T-cell (primary cell): ENCODE results near the gene NRF1. TPM values are rescaled to one million over a fixed set of nuclear protein-coding genes. Genes with fewer than 3 reads are reported as not detected.
"Not testable (repeated sequence)": the region's sequence is repeated elsewhere in the genome, so short reads cannot be mapped to it uniquely, and the experiment has no call there.

ENCODE experiments used
- ATAC-seq, 4 experiments: fragments of 200-7000 bp in 3 of 4; fragments of 150-1000 bp in 1 of 4; cut with Tn5 transposase; replicated peaks in 1 of 4; 1 replicate in 3 of 4; 2 replicates in 1 of 4; pipeline ENCODE4 v1.10.0; 2021; ENCODE audit warnings: moderate library complexity in 3 of 4, mild to moderate bottlenecking in 2 of 4, moderate number of reproducible peaks in 1 of 4
- CTCF ChIA-PET, 2 donors: fragments of 300-600 bp; sonication (Branson Sonifier 250); formaldehyde crosslinking; loops; one replicate each; lab custom pipeline; 2022; ENCODE audit warnings: antibody characterized with exemption in 2 of 2; lab: Charles Lee
- POLR2A ChIA-PET, 2 donors: fragments of 300-600 bp; sonication (Branson Sonifier 250); formaldehyde crosslinking; loops; one replicate each; lab custom pipeline; 2022; ENCODE audit warnings: antibody characterized with exemption in 2 of 2; lab: Charles Lee
- DNase-seq, 35 experiments: peaks; one replicate each; pipeline versions ENCODE4 v3.0.0 to v3.0.0-alpha.2; 2013 to 2023
- H3K27ac ChIP-seq: one replicate; pipeline ENCODE4 v1.5.1; 2013; ENCODE audit warnings: low read length
- H3K27me3 ChIP-seq, 2 experiments: replicated peaks in 1 of 2; 1 replicate in 1 of 2; 2 replicates in 1 of 2; pipeline versions ENCODE4 v1.6.1 to v1.7.0; 2013; ENCODE audit warnings: low read length in 1 of 2, mixed read lengths in 1 of 2; ENCODE audit not compliant: control insufficient read depth in 2 of 2, insufficient read depth in 2 of 2; ENCODE audit errors: extremely low read depth in 1 of 2
- H3K36me3 ChIP-seq, 2 donors: 1 replicate in 1 of 2; 2 replicates in 1 of 2; pipeline versions ENCODE4 v1.6.1 to v1.7.0; 2013; ENCODE audit warnings: low read length in 1 of 2; ENCODE audit not compliant: control insufficient read depth in 2 of 2, insufficient read depth in 1 of 2; ENCODE audit errors: extremely low read depth in 1 of 2
- H3K4me1 ChIP-seq, 2 experiments: 1 replicate in 1 of 2; 2 replicates in 1 of 2; pipeline versions ENCODE4 v1.6.1 to v1.7.0; 2013; ENCODE audit warnings: low read length in 2 of 2, mixed read lengths in 1 of 2; ENCODE audit not compliant: insufficient read depth in 2 of 2, control insufficient read depth in 1 of 2; ENCODE audit errors: extremely low read depth in 1 of 2
- H3K4me3 ChIP-seq, 2 donors: 1 replicate in 1 of 2; 2 replicates in 1 of 2; pipeline versions ENCODE4 v1.5.1 to v1.7.0; 2013; ENCODE audit warnings: mild to moderate bottlenecking in 2 of 2, low read length in 1 of 2, moderate library complexity in 1 of 2; ENCODE audit not compliant: control insufficient read depth in 1 of 2; ENCODE audit errors: extremely low read depth in 1 of 2
- H3K9me3 ChIP-seq: 2 replicates; pipeline ENCODE4 v1.7.0; 2013
- H3K27ac Mint-ChIP-seq, 2 donors: one replicate each; pipeline ENCODE4 v1.8.0; 2020 to 2021; ENCODE audit warnings: mild to moderate bottlenecking in 2 of 2, mixed read lengths in 2 of 2
- H3K27me3 Mint-ChIP-seq, 2 donors: one replicate each; pipeline ENCODE4 v1.8.0; 2021 to 2022; ENCODE audit warnings: mixed read lengths in 2 of 2
- H3K36me3 Mint-ChIP-seq: one replicate; pipeline ENCODE4 v1.8.0; 2021; ENCODE audit warnings: mixed read lengths
- H3K4me1 Mint-ChIP-seq, 3 donors: one replicate each; pipeline ENCODE4 v1.8.0; 2020 to 2022; ENCODE audit warnings: mixed read lengths in 3 of 3, mild to moderate bottlenecking in 1 of 3
- H3K4me3 Mint-ChIP-seq, 3 donors: one replicate each; pipeline ENCODE4 v1.8.0; 2020 to 2022; ENCODE audit warnings: mild to moderate bottlenecking in 3 of 3, mixed read lengths in 3 of 3, moderate library complexity in 3 of 3
- H3K9me3 Mint-ChIP-seq, 3 donors: one replicate each; pipeline ENCODE4 v1.8.0; 2020 to 2022; ENCODE audit warnings: mixed read lengths in 3 of 3
- WGBS: methylation state at CpG from one replicate; pipeline ENCODE4 v1.1.5; 2013; ENCODE audit warnings: missing lambda C conversion rate; ENCODE audit not compliant: insufficient coverage; 5-methylcytosine and 5-hydroxymethylcytosine counted together
- total RNA-seq, 35 experiments: library from RNA in 6 of 35; stranded (reverse) in 6 of 35; fragments of 120-200 nt in 1 of 35; gene quantifications; one replicate each; pipeline versions ENCODE4 v1.2.1 to v1.2.4 and lab custom pipeline; 2013 to 2026

The NRF1 gene
- total RNA-seq, 5 donors from 2014 or later (not counting 1 experiment from before 2014, with no cell fraction given), result 31.5 to 38.0 (median 35.6) TPM

GRCh38 chr7:129588268-129588667, 23.3 kb upstream of the NRF1 start:
- H3K9me3 Mint-ChIP-seq, result peaks cover 4 to 22% (median 22%) of the 10 kb centered on the region in 3 donors
- peaks cover 0 to 17% of the 10 kb centered on the region in 2 experiments for H3K27me3 ChIP-seq
- peaks cover 5% of the 10 kb centered on the region for H3K9me3 ChIP-seq
- H3K36me3 Mint-ChIP-seq, result peaks cover 8% of the 10 kb centered on the region
- H3K4me3 Mint-ChIP-seq, result no peak overlapping the region
- DNase-seq, result no peak
- ChIA-PET POLR2A (no interaction called here), CTCF (no interaction called here)
- H3K4me1 ChIP-seq, result no peaks in the 10 kb centered on the region
- H3K4me1 Mint-ChIP-seq, result no peaks in the 10 kb centered on the region
- H3K36me3 ChIP-seq, result no peaks in the 10 kb centered on the region
- no peak for ATAC-seq
- peaks cover 10 to 24% of the 10 kb centered on the region in 2 donors for H3K27me3 Mint-ChIP-seq
- H3K4me3 ChIP-seq, result no peak overlapping the region
- H3K27ac ChIP-seq, result no peak overlapping the region
- H3K27ac Mint-ChIP-seq, result no peak overlapping the region

- ChIA-PET CTCF (no interaction called here), POLR2A (no interaction called here)
- peaks cover 0 to 4% (median 3%) of the 10 kb centered on the region in 3 donors for H3K9me3 Mint-ChIP-seq
- H3K27me3 ChIP-seq, result peaks cover 0 to 15% of the 10 kb centered on the region in 2 experiments
- no peak overlapping the region for H3K4me3 ChIP-seq
- H3K27ac ChIP-seq, result no peak overlapping the region
- WGBS, result 94% methylated on average over 2 of the region's 4 CpGs
- H3K4me1 ChIP-seq, result no peaks in the 10 kb centered on the region
- H3K27ac Mint-ChIP-seq, result no peak overlapping the region
- ATAC-seq (no peak), DNase-seq (no peak)
- H3K27me3 Mint-ChIP-seq, result peaks cover 6 to 22% of the 10 kb centered on the region in 2 donors
- H3K4me1 Mint-ChIP-seq, result no peaks in the 10 kb centered on the region
- H3K36me3 ChIP-seq, result no peaks in the 10 kb centered on the region
- H3K9me3 ChIP-seq, result peaks cover 4% of the 10 kb centered on the region
- H3K36me3 Mint-ChIP-seq, result no peaks in the 10 kb centered on the region
- H3K4me3 Mint-ChIP-seq, result no peak overlapping the region
Measured at GRCh38 chr7:129591868-129592267, 19.7 kb upstream of the NRF1 start.

GRCh38 chr7:129596386-129596785, 15.1 kb upstream of the NRF1 start:
- H3K9me3 Mint-ChIP-seq, ATAC-seq, DNase-seq, H3K4me3 Mint-ChIP-seq, H3K27ac Mint-ChIP-seq, H3K27me3 ChIP-seq, H3K27me3 Mint-ChIP-seq, H3K36me3 Mint-ChIP-seq, H3K4me1 ChIP-seq, POLR2A ChIA-PET, H3K4me1 Mint-ChIP-seq, H3K4me3 ChIP-seq, H3K9me3 ChIP-seq, H3K36me3 ChIP-seq, H3K27ac ChIP-seq: not testable (repeated sequence)
- CTCF ChIA-PET, result interaction anchor here in 1 of 2 donors (0.6 kb wide), 1 partner anchor 1737 kb away, joined by 3 read pairs; no protein-coding TSS in a partner anchor
- WGBS, result no CpG with 5 or more reads among the region's 6 CpGs

- H3K36me3 ChIP-seq, result no peaks in the 10 kb centered on the region
- H3K9me3 ChIP-seq, result no peaks in the 10 kb centered on the region
- H3K4me3 ChIP-seq, result no peak overlapping the region
- H3K27ac Mint-ChIP-seq, result no peak overlapping the region
- H3K27me3 Mint-ChIP-seq, result no peaks in the 10 kb centered on the region
- H3K27ac ChIP-seq, result no peak overlapping the region
- ChIA-PET POLR2A (interaction anchor here in 1 of 2 donors (0.6 kb wide), 1 partner anchor 76 kb away, joined by 3 read pairs; no protein-coding TSS in a partner anchor), CTCF (interaction anchor here (0.6 to 0.7 kb wide), 2 partner anchors 228 to 326 kb away, joined by 5 to 7 read pairs; no protein-coding TSS in a partner anchor)
- no peaks in the 10 kb centered on the region for H3K9me3 Mint-ChIP-seq
- no peak for DNase-seq
- no peaks in the 10 kb centered on the region for H3K4me1 ChIP-seq
- no peaks in the 10 kb centered on the region for H3K27me3 ChIP-seq
- peaks cover 0 to 8% (median 0%) of the 10 kb centered on the region in 3 donors for H3K4me1 Mint-ChIP-seq
- no peak for ATAC-seq
- H3K36me3 Mint-ChIP-seq, result no peaks in the 10 kb centered on the region
- no peak overlapping the region for H3K4me3 Mint-ChIP-seq
Measured at GRCh38 chr7:129597672-129598071, 13.8 kb upstream of the NRF1 start.

- CTCF ChIA-PET, result no interaction called here
- ATAC-seq (no peak), DNase-seq (no peak)
- no peaks in the 10 kb centered on the region for H3K9me3 ChIP-seq
- H3K27me3 ChIP-seq, result no peaks in the 10 kb centered on the region
- Mint-ChIP-seq H3K27me3 (no peaks in the 10 kb centered on the region), H3K9me3 (no peaks in the 10 kb centered on the region), H3K36me3 (no peaks in the 10 kb centered on the region), H3K4me1 (peaks cover 3 to 8% (median 6%) of the 10 kb centered on the region in 3 donors), H3K4me3 (no peak overlapping the region), H3K27ac (no peak overlapping the region)
- H3K4me3 ChIP-seq, result no peak overlapping the region
- WGBS, result 100% methylated on average over 1 of the region's 5 CpGs
- no peak overlapping the region for H3K27ac ChIP-seq
- POLR2A ChIA-PET, result interaction anchor here in 1 of 2 donors (0.6 kb wide), 1 partner anchor 31 kb away, joined by 3 read pairs; no protein-coding TSS in a partner anchor
- H3K4me1 ChIP-seq, result no peaks in the 10 kb centered on the region
- H3K36me3 ChIP-seq, result no peaks in the 10 kb centered on the region
Measured at GRCh38 chr7:129599174-129599573, 12.3 kb upstream of the NRF1 start.

- H3K9me3 Mint-ChIP-seq, DNase-seq, ATAC-seq, H3K36me3 Mint-ChIP-seq, H3K27ac ChIP-seq, H3K4me1 ChIP-seq, H3K4me3 ChIP-seq, H3K27ac Mint-ChIP-seq, H3K27me3 ChIP-seq, H3K4me3 Mint-ChIP-seq, H3K27me3 Mint-ChIP-seq, H3K9me3 ChIP-seq, H3K36me3 ChIP-seq: not testable (repeated sequence)
- WGBS, result 82% methylated on average over 2 of the region's 5 CpGs
- ChIA-PET CTCF (interaction anchor here in 1 of 2 donors (0.6 kb wide), 1 partner anchor 408 kb away, joined by 3 read pairs; no protein-coding TSS in a partner anchor), POLR2A (interaction anchor here in 1 of 2 donors (0.6 kb wide), 1 partner anchor 371 kb away, joined by 3 read pairs; no protein-coding TSS in a partner anchor)
- peaks cover 12 to 27% (median 19%) of the 10 kb centered on the region in 3 donors for H3K4me1 Mint-ChIP-seq
Measured at GRCh38 chr7:129603594-129603993, 7.9 kb upstream of the NRF1 start.
